Activated T-helper 2 cell treated with anti-CD3 and anti-CD28 coated beads, Interferon-gamma antibody, Interleukin-2, Interleukin-4, amounts not matched to agents 10 μg/mL and 5 μg/mL and 100 μg/mL, durations not matched to agents 14 hours and 24 hours and 36 hours (primary cell): ENCODE measurements around the gene CDK7. TPM values are rescaled to one million over a fixed set of nuclear protein-coding genes. Genes with fewer than 3 reads are reported as not detected.

Experiments
- DNase-seq: peaks from one replicate; pipeline ENCODE4 v3.0.0; 2021; ENCODE audit warnings: low spot score
- H3K27ac Mint-ChIP-seq: one replicate; pipeline ENCODE4 v1.8.0; 2021; ENCODE audit warnings: mixed read lengths
- H3K27me3 Mint-ChIP-seq: one replicate; pipeline ENCODE4 v1.8.0; 2021; ENCODE audit warnings: low read depth, mixed read lengths
- H3K36me3 Mint-ChIP-seq: one replicate; pipeline ENCODE4 v1.8.0; 2021; ENCODE audit warnings: low read depth, mixed read lengths
- H3K4me1 Mint-ChIP-seq: one replicate; pipeline ENCODE4 v1.8.0; 2021; ENCODE audit warnings: low read depth, mixed read lengths
- H3K4me3 Mint-ChIP-seq: one replicate; pipeline ENCODE4 v1.8.0; 2021; ENCODE audit warnings: low read depth, mild to moderate bottlenecking, moderate library complexity, mixed read lengths
- H3K9me3 Mint-ChIP-seq: one replicate; pipeline ENCODE4 v1.8.0; 2021; ENCODE audit warnings: mixed read lengths
- intact Hi-C: fragments of 100-400 bp; cut with micrococcal nuclease; formaldehyde crosslinking; loops from one replicate; pipeline ENCODE4 v1.15.1; 2023
- total RNA-seq: library from RNA; stranded (reverse); gene quantifications from 2 replicates; pipeline ENCODE4 v1.2.3, GENCODE V29; 2022

The CDK7 gene
- total RNA-seq, 1 donor from 2014 or later, result 49.4 TPM

GRCh38 chr5:69279517-69279916 is 44.8 kb downstream of the CDK7 start:
- Mint-ChIP-seq H3K27ac (peak overlapping the region; percentile 47), H3K27me3 (no peaks in the 10 kb centered on the region), H3K36me3 (peaks cover 38% of the 10 kb centered on the region), H3K4me3 (no peak overlapping the region), H3K4me1 (no peaks in the 10 kb centered on the region), H3K9me3 (no peaks in the 10 kb centered on the region)
- DNase-seq, result no peak
- intact Hi-C loops, result no loop called here

GRCh38 chr5:69281114-69281513 is 46.4 kb downstream of the CDK7 start:
- Mint-ChIP-seq H3K36me3 (peaks cover 43% of the 10 kb centered on the region), H3K9me3 (no peaks in the 10 kb centered on the region), H3K4me3 (no peak overlapping the region), H3K27ac (no peak overlapping the region), H3K27me3 (no peaks in the 10 kb centered on the region), H3K4me1 (no peaks in the 10 kb centered on the region)
- no peak for DNase-seq
- intact Hi-C loops, result no loop called here

- intact Hi-C loops, result no loop called here
- no peak overlapping the region for H3K27ac Mint-ChIP-seq
- H3K4me3 Mint-ChIP-seq, result no peak overlapping the region
Observed at GRCh38 chr5:69284203-69284602, 49.5 kb downstream of the CDK7 start.

GRCh38 chr5:69285448-69286116 is 50.9 kb downstream of the CDK7 start:
- Mint-ChIP-seq H3K4me1 (no peaks in the 10 kb centered on the region), H3K4me3 (no peak overlapping the region), H3K9me3 (no peaks in the 10 kb centered on the region), H3K27me3 (no peaks in the 10 kb centered on the region), H3K36me3 (peaks cover 18% of the 10 kb centered on the region), H3K27ac (no peak overlapping the region)
- intact Hi-C loops, result no loop called here
- no peak for DNase-seq

More at GRCh38 chr5:69284203-69284602, 49.5 kb downstream of the CDK7 start:
- peaks cover 32% of the 10 kb centered on the region for H3K36me3 Mint-ChIP-seq
- no peaks in the 10 kb centered on the region for H3K9me3 Mint-ChIP-seq
- H3K4me1 Mint-ChIP-seq, result no peaks in the 10 kb centered on the region
- DNase-seq, result no peak
- no peaks in the 10 kb centered on the region for H3K27me3 Mint-ChIP-seq

GRCh38 chr5:69288069-69288468 is 53.4 kb downstream of the CDK7 start:
- H3K27me3 Mint-ChIP-seq, result no peaks in the 10 kb centered on the region
- H3K27ac Mint-ChIP-seq, result no peak overlapping the region
- H3K36me3 Mint-ChIP-seq, result peaks cover 9% of the 10 kb centered on the region

GRCh38 chr5:69288688-69289087 is 54.0 kb downstream of the CDK7 start:
- intact Hi-C loops, result no loop called here
- no peaks in the 10 kb centered on the region for H3K4me1 Mint-ChIP-seq
- no peaks in the 10 kb centered on the region for H3K9me3 Mint-ChIP-seq
- H3K27ac Mint-ChIP-seq, result no peak overlapping the region
- DNase-seq, result no peak
- no peak overlapping the region for H3K4me3 Mint-ChIP-seq
- no peaks in the 10 kb centered on the region for H3K27me3 Mint-ChIP-seq
- peaks cover 9% of the 10 kb centered on the region for H3K36me3 Mint-ChIP-seq

More at GRCh38 chr5:69288069-69288468, 53.4 kb downstream of the CDK7 start:
- DNase-seq, result no peak
- intact Hi-C loops, result no loop called here
- no peak overlapping the region for H3K4me3 Mint-ChIP-seq
- H3K4me1 Mint-ChIP-seq, result no peaks in the 10 kb centered on the region
- no peaks in the 10 kb centered on the region for H3K9me3 Mint-ChIP-seq

- H3K36me3 Mint-ChIP-seq, result peaks cover 3% of the 10 kb centered on the region
- H3K27ac Mint-ChIP-seq, result no peak overlapping the region
- H3K4me3 Mint-ChIP-seq, result no peak overlapping the region
- H3K9me3 Mint-ChIP-seq, result no peaks in the 10 kb centered on the region
- no peaks in the 10 kb centered on the region for H3K27me3 Mint-ChIP-seq
- intact Hi-C loops, result no loop called here
- DNase-seq, result no peak
- no peaks in the 10 kb centered on the region for H3K4me1 Mint-ChIP-seq
Observed at GRCh38 chr5:69292306-69292705, 57.6 kb downstream of the CDK7 start.

GRCh38 chr5:69293882-69294281 is 59.2 kb downstream of the CDK7 start:
- intact Hi-C loops, result no loop called here
- H3K9me3 Mint-ChIP-seq, result no peaks in the 10 kb centered on the region
- no peak overlapping the region for H3K27ac Mint-ChIP-seq
- no peak for DNase-seq
- peaks cover 3% of the 10 kb centered on the region for H3K36me3 Mint-ChIP-seq
- no peak overlapping the region for H3K4me3 Mint-ChIP-seq
- no peaks in the 10 kb centered on the region for H3K27me3 Mint-ChIP-seq
- H3K4me1 Mint-ChIP-seq, result no peaks in the 10 kb centered on the region

- Mint-ChIP-seq H3K4me1 (no peaks in the 10 kb centered on the region), H3K27ac (no peak overlapping the region), H3K9me3 (no peaks in the 10 kb centered on the region), H3K27me3 (no peaks in the 10 kb centered on the region), H3K36me3 (peaks cover 6% of the 10 kb centered on the region), H3K4me3 (no peak overlapping the region)
- intact Hi-C loops, result no loop called here
- DNase-seq, result no peak
Observed at GRCh38 chr5:69295088-69295754, 60.5 kb downstream of the CDK7 start.

GRCh38 chr5:69299625-69300024 is 64.9 kb downstream of the CDK7 start:
- Mint-ChIP-seq H3K4me3 (no peak overlapping the region), H3K9me3 (no peaks in the 10 kb centered on the region), H3K4me1 (no peaks in the 10 kb centered on the region), H3K36me3 (peaks cover 11% of the 10 kb centered on the region), H3K27ac (no peak overlapping the region), H3K27me3 (no peaks in the 10 kb centered on the region)
- DNase-seq, result no peak
- intact Hi-C loops, result no loop called here

- intact Hi-C loops, result no loop called here
- no peak overlapping the region for H3K27ac Mint-ChIP-seq
- H3K9me3 Mint-ChIP-seq, result no peaks in the 10 kb centered on the region
- H3K36me3 Mint-ChIP-seq, result peaks cover 13% of the 10 kb centered on the region
- no peak for DNase-seq
- no peaks in the 10 kb centered on the region for H3K27me3 Mint-ChIP-seq
- no peaks in the 10 kb centered on the region for H3K4me1 Mint-ChIP-seq
- no peak overlapping the region for H3K4me3 Mint-ChIP-seq
Observed at GRCh38 chr5:69300537-69301203, 66.0 kb downstream of the CDK7 start.

GRCh38 chr5:69305512-69305911 is 70.8 kb downstream of the CDK7 start:
- Mint-ChIP-seq H3K9me3 (peaks cover 21% of the 10 kb centered on the region), H3K27me3 (no peaks in the 10 kb centered on the region)

GRCh38 chr5:69308046-69308553 is 73.4 kb downstream of the CDK7 start:
- peaks cover 57% of the 10 kb centered on the region for H3K36me3 Mint-ChIP-seq
- no peak for DNase-seq
- peak overlapping the region; percentile 26 for H3K27ac Mint-ChIP-seq
- H3K27me3 Mint-ChIP-seq, result no peaks in the 10 kb centered on the region
- no peak overlapping the region for H3K4me3 Mint-ChIP-seq
- intact Hi-C loops, result no loop called here
- peaks cover 21% of the 10 kb centered on the region for H3K9me3 Mint-ChIP-seq
- peaks cover 6% of the 10 kb centered on the region for H3K4me1 Mint-ChIP-seq

More at GRCh38 chr5:69305512-69305911, 70.8 kb downstream of the CDK7 start:
- intact Hi-C loops, result no loop called here
- peaks cover 43% of the 10 kb centered on the region for H3K36me3 Mint-ChIP-seq
- no peak overlapping the region for H3K4me3 Mint-ChIP-seq
- H3K27ac Mint-ChIP-seq, result no peak overlapping the region
- H3K4me1 Mint-ChIP-seq, result peaks cover 3% of the 10 kb centered on the region
- no peak for DNase-seq
